ENCODE measurements around the gene RLF. TPM values are rescaled to one million over a fixed set of nuclear protein-coding genes. Genes with fewer than 3 reads are reported as not detected.

Gene RLF
- polyA plus RNA-seq, 4 donors: 20.1 to 26.8 (median 24.7) TPM

GRCh38 chr1:40265919-40266318 is 104.7 kb downstream of the RLF start:
- DNase-seq (ENCODE audit: low read depth in 4 of 4, low spot score in 3 of 4): no peak

- DNase-seq (ENCODE audit: low read depth in 4 of 4, low spot score in 3 of 4): no peak
Observed at GRCh38 chr1:40266786-40267535, 105.8 kb downstream of the RLF start.

DNA sequence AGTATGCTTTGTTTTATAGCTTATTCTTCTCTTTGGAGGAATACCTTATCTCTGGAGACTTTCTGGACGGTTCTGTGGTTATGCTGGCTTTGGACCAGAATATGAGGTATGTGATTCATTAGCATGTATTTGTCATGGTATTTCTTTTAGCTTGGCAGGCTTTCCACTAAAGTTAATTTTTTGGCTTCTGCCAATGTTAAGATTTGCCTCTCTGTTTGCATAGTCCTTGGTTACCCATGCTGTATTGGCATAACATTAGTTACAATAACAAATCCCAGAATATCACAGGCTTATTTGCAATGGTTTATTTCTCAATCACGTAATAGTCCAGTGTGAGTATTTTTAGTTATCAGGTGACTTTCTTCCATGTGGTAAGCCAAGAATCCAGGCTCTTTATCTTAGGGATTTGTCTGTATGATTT is 106.6 kb downstream of the RLF start:
- DNase-seq (ENCODE audit: low read depth in 4 of 4, low spot score in 3 of 4): no peak

DNA sequence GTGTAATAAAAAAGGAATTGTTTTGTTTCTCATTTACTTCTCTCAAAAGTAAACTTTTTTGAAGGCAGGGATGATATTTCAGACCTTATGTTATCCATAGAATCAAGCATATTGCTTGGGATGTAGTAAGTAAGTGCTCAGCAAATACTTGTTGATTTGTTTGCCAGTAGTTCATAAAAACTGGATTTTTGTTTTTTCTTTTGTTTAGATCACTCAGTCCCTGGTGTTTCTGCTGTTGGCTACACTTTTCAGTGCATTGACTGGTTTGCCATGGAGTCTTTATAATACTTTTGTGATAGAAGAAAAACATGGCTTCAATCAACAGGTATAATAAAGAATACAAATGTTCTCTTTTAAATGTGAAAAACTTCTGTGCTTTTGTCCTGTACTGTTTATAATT is 107.0 kb downstream of the RLF start:
- no peak for DNase-seq (ENCODE audit: low read depth in 4 of 4, low spot score in 3 of 4)

GRCh38 chr1:40270152-40270834 is 109.1 kb downstream of the RLF start:
- DNase-seq (ENCODE audit: low read depth in 4 of 4, low spot score in 3 of 4): no peak

GRCh38 chr1:40272653-40273213 is 111.5 kb downstream of the RLF start:
- no peak for DNase-seq (ENCODE audit: low read depth in 4 of 4, low spot score in 3 of 4)

DNA sequence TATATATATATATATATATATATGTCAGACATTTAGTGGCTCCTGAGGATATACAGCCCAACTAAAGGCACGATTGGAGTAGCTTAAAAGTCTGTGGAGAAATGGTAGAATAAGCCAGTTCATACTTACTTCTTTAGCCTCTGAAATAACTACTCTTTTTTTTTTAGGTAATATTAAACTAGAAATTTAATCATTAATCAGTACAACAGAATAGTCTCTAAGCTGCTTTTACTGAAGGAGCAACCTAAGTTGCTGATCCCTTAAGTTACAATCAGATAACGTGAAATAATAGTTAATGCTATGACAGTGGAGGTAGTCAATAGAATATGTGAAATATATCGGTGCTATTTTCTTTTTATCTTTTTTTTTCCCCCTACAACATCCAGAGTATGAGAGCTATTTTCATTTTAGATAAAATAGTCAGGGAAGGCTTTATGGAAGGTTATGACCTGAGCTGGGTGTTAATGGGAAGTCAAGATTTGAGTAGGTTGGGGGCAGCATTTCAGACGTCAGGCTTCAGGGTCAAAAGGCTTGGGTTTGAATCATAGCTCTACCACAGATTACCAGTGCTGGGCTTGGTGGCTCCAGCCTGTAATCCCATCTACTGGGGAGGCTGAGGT is 112.5 kb downstream of the RLF start:
- DNase-seq (ENCODE audit: low read depth in 4 of 4, low spot score in 3 of 4): no peak

DNA sequence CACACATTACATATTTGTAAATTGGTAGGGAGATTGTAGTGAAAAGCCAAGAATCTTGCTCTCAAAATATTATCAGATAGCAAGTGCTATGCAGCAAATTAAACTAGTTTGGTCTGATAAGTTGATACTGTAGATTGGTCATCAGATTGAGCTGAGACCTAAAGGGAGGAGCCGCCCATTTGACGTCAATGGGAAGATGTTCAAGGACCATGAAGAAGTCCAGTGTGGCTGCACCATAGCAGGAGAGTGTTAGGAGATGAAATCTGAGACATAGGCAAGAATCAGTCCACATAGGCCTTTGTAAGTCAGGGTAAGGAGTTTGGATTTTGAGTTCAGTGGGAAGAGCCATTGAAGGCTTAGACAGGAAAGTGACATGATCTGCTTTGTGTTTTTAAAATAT is 113.1 kb downstream of the RLF start:
- DNase-seq (ENCODE audit: low read depth in 4 of 4, low spot score in 3 of 4): no peak

GRCh38 chr1:40276122-40276521 is 114.9 kb downstream of the RLF start:
- no peak for DNase-seq (ENCODE audit: low read depth in 4 of 4, low spot score in 3 of 4)

DNA sequence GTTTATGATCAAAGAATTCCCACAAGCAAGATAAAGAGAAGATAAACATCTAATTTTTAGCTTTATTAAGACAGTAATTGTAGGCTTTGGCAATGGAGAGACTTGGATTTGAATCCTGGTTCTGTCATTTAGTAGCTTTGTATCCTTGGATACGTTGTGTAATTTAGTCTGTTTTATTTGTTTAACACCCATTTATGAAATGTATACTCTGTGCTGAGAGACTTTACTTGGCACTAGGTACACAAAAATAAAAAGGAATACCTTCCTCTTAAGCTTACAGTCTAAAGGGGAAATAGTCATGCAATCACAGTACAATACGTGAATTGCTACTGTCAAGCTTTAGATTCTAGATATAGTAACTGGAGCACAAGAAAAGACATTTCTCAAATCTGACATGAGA is 120.7 kb downstream of the RLF start:
- DNase-seq (ENCODE audit: low read depth in 4 of 4, low spot score in 3 of 4): no peak

Other genes with a start within 250 kb of the RLF start
- gene MFSD2A, start 206.2 kb upstream of the RLF start, polyA plus RNA-seq (ENCODE audit: insufficient read length in 4 of 4): 1 to 10 TPM in 3 of 4 donors, under 1 TPM in 1; 0.37 to 4.1 (median 2.7) TPM
- 100 to 1,000 TPM; 144 to 199 (median 182) TPM for gene CAP1, start 120.7 kb upstream of the RLF start, polyA plus RNA-seq (ENCODE audit: insufficient read length in 4 of 4)
- 100 to 1,000 TPM; 100 to 131 (median 124) TPM for gene PPT1, start 64.1 kb upstream of the RLF start, polyA plus RNA-seq (ENCODE audit: insufficient read length in 4 of 4)
- gene TMCO2, start 86.5 kb downstream of the RLF start, polyA plus RNA-seq (ENCODE audit: insufficient read length in 4 of 4): not detected
- 10 to 100 TPM; 48.7 to 74.8 (median 60.7) TPM for gene ZMPSTE24, start 96.8 kb downstream of the RLF start, polyA plus RNA-seq (ENCODE audit: insufficient read length in 4 of 4)
- 10 to 100 TPM; 10.7 to 35.6 (median 21.0) TPM for gene COL9A2, start 155.9 kb downstream of the RLF start, polyA plus RNA-seq (ENCODE audit: insufficient read length in 4 of 4)
- gene SMAP2, start 212.3 kb downstream of the RLF start, polyA plus RNA-seq (ENCODE audit: insufficient read length in 4 of 4): 10 to 100 TPM; 19.5 to 26.6 (median 24.5) TPM